ENCODE measurements around the gene OR51I2.

OR51I2 gene

GRCh38 chr11:5486421-5486820 lies 37.3 kb downstream of the OR51I2 start:
- Histone ChIP-seq H3K4me3 (ENCODE audit: low read depth, low read length) (no peak overlapping the region), H3K36me3 (ENCODE audit: control insufficient read depth in 2 of 2, insufficient read depth in 1 of 2, low read length in 2 of 2) (no peaks in the 10 kb centered on the region), H3K27ac (ENCODE audit: extremely low read depth, low read depth, low read length) (no peak overlapping the region), H3K4me1 (ENCODE audit: control insufficient read depth, insufficient read depth, low read length) (no peaks in the 10 kb centered on the region), H3K9me3 (ENCODE audit: control insufficient read depth, insufficient read depth, low read depth, low read length) (no peaks in the 10 kb centered on the region)
- ChIA-PET CTCF (interaction anchor here (1.2 kb wide), 1 partner anchor 10 kb away, joined by 8 read pairs; no protein-coding TSS in a partner anchor), POLR2A (no interaction called here)
- TF ChIP-seq ZNF24 (tag by site-specific recombination; IDR thresholded peaks at IDR 0.05) (no peak), KLF10 (tag by site-specific recombination; IDR thresholded peaks at IDR 0.05) (no peak), BCL11A (tag by site-specific recombination; IDR thresholded peaks at IDR 0.05; ENCODE audit: low read depth) (no peak), ATF2 (tag by site-specific recombination; IDR thresholded peaks at IDR 0.05; ENCODE audit: low read depth) (no peak), HOXD13 (CRISPR knock-in tag; IDR thresholded peaks at IDR 0.05; ENCODE audit: borderline replicate concordance) (no peak), MZF1 (tag by site-specific recombination; IDR thresholded peaks at IDR 0.05; ENCODE audit: borderline replicate concordance) (no peak), ZNF521 (tag by site-specific recombination; IDR thresholded peaks at IDR 0.05) (no peak), ZNF292 (tag by site-specific recombination; IDR thresholded peaks at IDR 0.05; ENCODE audit: borderline replicate concordance, low read depth) (no peak), ZNF529 (tag by site-specific recombination; IDR thresholded peaks at IDR 0.05; ENCODE audit: insufficient replicate concordance) (no peak), SP2 (tag by site-specific recombination; IDR thresholded peaks at IDR 0.05) (no peak)
- TF ChIP-seq, protein P1, sequence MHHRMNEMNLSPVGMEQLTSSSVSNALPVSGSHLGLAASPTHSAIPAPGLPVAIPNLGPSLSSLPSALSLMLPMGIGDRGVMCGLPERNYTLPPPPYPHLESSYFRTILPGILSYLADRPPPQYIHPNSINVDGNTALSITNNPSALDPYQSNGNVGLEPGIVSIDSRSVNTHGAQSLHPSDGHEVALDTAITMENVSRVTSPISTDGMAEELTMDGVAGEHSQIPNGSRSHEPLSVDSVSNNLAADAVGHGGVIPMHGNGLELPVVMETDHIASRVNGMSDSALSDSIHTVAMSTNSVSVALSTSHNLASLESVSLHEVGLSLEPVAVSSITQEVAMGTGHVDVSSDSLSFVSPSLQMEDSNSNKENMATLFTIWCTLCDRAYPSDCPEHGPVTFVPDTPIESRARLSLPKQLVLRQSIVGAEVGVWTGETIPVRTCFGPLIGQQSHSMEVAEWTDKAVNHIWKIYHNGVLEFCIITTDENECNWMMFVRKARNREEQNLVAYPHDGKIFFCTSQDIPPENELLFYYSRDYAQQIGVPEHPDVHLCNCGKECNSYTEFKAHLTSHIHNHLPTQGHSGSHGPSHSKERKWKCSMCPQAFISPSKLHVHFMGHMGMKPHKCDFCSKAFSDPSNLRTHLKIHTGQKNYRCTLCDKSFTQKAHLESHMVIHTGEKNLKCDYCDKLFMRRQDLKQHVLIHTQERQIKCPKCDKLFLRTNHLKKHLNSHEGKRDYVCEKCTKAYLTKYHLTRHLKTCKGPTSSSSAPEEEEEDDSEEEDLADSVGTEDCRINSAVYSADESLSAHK (tag by site-specific recombination; IDR thresholded peaks at IDR 0.05), result no peak
- TF ChIP-seq, protein P2, sequence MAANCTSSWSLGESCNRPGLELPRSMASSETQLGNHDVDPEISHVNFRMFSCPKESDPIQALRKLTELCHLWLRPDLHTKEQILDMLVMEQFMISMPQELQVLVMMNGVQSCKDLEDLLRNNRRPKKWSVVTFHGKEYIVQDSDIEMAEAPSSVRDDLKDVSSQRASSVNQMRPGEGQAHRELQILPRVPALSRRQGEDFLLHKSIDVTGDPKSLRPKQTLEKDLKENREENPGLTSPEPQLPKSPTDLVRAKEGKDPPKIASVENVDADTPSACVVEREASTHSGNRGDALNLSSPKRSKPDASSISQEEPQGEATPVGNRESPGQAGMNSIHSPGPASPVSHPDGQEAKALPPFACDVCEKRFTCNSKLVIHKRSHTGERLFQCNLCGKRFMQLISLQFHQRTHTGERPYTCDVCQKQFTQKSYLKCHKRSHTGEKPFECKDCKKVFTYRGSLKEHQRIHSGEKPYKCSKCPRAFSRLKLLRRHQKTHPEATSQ (tag by site-specific recombination; IDR thresholded peaks at IDR 0.05), result no peak

DNA sequence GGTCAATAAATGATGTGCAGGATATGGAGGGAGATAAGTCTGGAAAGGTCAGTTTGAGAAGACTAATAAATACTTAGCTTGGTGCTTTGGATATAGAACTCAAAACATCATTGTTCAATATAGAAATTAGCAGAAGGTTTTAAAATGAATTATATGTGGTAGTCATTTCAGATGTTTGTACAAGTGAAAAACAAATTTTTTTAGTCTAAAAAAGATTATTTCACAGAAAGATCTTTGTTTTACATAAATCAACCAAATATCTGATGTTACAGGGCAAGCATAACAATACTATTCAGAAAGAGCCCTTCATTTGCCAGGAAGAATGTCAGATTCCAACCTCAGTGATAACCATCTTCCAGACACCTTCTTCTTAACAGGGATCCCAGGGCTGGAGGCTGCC lies 39.3 kb downstream of the OR51I2 start, which contains the start of gene OR52D1:
OR52D1 (plus strand) TSS at position 301 of the 400 bp plus-strand sequence; CDS start at position 323, 22 bp downstream.
- POLR2A ChIA-PET, result no interaction called here
- Histone ChIP-seq H3K9me3 (ENCODE audit: control insufficient read depth, insufficient read depth, low read depth, low read length) (no peaks in the 10 kb centered on the region), H3K27ac (ENCODE audit: extremely low read depth, low read depth, low read length) (no peak within 1 kb of the TSS), H3K4me3 (ENCODE audit: low read depth, low read length) (no peak within 1 kb of the TSS), H3K4me1 (ENCODE audit: control insufficient read depth, insufficient read depth, low read length) (no peaks in the 10 kb centered on the region), H3K36me3 (ENCODE audit: control insufficient read depth in 2 of 2, insufficient read depth in 1 of 2, low read length in 2 of 2) (no peaks in the 10 kb centered on the region)
- CTCF ChIA-PET, result no interaction called here
- TF ChIP-seq ZBTB48 (tag by site-specific recombination; IDR thresholded peaks at IDR 0.05) (no peak), ZNF324 (tag by site-specific recombination; IDR thresholded peaks at IDR 0.05) (no peak), ZNF366 (tag by site-specific recombination; conservative IDR thresholded peaks at IDR 0.05) (no peak)

- CTCF ChIA-PET, result no interaction called here
- Histone ChIP-seq H3K4me3 (ENCODE audit: low read depth, low read length) (no peak overlapping the region), H3K9me3 (ENCODE audit: control insufficient read depth, insufficient read depth, low read depth, low read length) (no peaks in the 10 kb centered on the region), H3K36me3 (ENCODE audit: control insufficient read depth in 2 of 2, insufficient read depth in 1 of 2, low read length in 2 of 2) (no peaks in the 10 kb centered on the region), H3K4me1 (ENCODE audit: control insufficient read depth, insufficient read depth, low read length) (no peaks in the 10 kb centered on the region), H3K27ac (ENCODE audit: extremely low read depth, low read depth, low read length) (no peak overlapping the region)
- POLR2A ChIA-PET, result no interaction called here
- TF ChIP-seq ZSCAN30 (tag by site-specific recombination; IDR thresholded peaks at IDR 0.05) (no peak), ZNF791 (tag by site-specific recombination; IDR thresholded peaks at IDR 0.05) (no peak), ZNF571 (tag by site-specific recombination; IDR thresholded peaks at IDR 0.05) (no peak), GLI2 (tag by site-specific recombination; IDR thresholded peaks at IDR 0.05; ENCODE audit: borderline replicate concordance, low read depth) (no peak), AEBP2 (tag by site-specific recombination; IDR thresholded peaks at IDR 0.05; ENCODE audit: borderline replicate concordance) (no peak), ZNF24 (tag by site-specific recombination; IDR thresholded peaks at IDR 0.05) (no peak), INSM2 (tag by site-specific recombination; IDR thresholded peaks at IDR 0.05) (no peak)
Observed at GRCh38 chr11:5488798-5489399, 39.8 kb downstream of the OR51I2 start.

All from HEK293 (cell line).